Measurements from ENCODE around the gene AGPAT1.
"Not testable (repeated sequence)": the region's sequence is repeated elsewhere in the genome, so short reads cannot be mapped to it uniquely, and the experiment has no call there.

The AGPAT1 gene, protein sequence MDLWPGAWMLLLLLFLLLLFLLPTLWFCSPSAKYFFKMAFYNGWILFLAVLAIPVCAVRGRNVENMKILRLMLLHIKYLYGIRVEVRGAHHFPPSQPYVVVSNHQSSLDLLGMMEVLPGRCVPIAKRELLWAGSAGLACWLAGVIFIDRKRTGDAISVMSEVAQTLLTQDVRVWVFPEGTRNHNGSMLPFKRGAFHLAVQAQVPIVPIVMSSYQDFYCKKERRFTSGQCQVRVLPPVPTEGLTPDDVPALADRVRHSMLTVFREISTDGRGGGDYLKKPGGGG

GRCh38 chr6:32175711-32176475, at the start of gene AGPAT1:
TSS of gene AGPAT1 (minus strand) at chr6:32176084. CDS start at chr6:32171496, 4,588 bp downstream.
- DNase-seq: peak; percentile 32

DNA sequence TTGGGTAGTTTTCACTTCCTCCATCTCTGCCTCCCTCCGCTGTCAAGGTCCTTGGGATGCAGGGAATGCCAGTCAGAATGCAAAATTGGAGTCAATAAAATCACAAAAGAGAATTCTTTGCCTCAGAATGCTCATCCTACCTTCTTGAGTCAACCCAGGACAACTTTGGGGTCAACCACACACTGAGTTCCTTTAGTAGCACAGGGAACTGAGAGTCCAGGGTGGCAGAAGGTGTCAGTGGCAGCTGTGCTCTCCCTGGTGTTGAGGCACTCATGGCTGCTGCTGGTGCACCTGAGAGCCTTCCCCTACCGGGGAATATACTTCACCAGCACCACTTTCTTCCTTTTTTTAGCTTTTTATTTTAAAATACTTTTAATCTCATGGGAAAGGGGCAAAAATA, 48.8 kb upstream of the AGPAT1 start:
- DNase-seq: no peak

- no peak for DNase-seq
Observed at GRCh38 chr6:32223258-32224235, 47.7 kb upstream of the AGPAT1 start, which contains the start of gene NOTCH4. TSS of gene NOTCH4 (minus strand) at chr6:32224067. CDS start at chr6:32223928, 139 bp downstream.

DNA sequence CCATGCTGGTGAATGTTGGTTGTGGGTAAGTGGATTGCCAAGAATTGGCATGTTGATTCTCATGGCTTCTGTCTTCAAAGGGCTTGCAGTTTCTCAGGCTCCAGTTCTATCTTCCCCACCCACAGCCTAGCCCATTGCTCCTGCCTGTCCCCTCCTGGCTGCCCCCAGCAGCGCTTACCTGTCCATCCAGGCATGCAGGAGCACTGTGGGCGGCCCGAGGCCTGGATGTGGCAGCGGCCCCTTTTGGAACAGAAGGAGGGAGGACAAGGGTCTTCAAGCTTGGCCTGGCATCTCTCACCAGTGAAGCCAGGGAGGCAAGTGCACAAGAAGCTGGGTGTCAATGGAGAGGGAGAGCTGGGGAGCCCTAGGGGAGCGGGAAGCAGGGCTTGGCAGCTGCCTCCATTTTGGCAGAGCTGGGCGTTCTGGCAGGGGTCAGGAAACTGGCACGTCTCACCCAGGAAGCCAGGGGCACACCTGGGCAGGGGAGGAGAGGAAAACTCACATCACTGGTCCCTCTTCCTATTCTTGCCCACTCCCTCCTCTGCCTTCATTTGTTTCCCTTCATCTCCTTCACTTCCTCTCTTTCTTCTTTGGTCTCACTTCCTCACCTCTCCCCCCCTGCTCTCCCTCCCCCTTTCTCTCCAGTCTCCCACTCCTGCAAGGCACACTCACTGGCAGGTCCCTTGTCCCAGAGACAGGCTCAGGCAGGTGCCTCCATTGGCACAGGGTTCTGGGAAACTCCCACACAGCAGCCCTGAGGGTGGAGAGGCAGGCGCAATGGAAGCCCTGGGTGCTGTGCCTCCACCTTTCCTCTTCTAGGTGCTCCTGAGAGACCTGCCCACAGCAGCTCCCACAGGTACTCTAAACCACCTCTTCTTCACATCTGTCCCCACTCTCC, 46.7 kb upstream of the AGPAT1 start:
- no peak for DNase-seq

DNA sequence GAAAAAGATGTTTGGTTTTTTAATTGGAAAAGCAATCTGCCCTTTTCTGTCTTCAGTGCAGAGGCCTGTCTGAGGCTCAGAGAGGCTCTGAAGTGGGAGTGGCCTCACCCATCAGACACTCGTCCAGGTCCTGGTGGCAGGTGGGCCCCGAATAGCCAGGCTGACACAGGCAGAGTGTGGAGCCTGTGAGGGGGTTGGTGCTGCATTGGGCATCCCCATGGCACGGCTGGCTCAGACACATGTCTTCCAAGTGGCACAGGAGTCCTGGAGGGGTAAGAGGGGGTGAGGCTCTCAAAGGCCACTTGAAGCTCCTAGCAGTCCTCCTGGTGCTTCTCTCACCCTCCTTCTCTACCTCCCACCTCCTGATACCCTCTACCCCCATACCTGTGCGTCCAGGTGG, 44.1 kb upstream of the AGPAT1 start:
- DNase-seq: no peak

GRCh38 chr6:32218167-32218566, 42.3 kb upstream of the AGPAT1 start:
- no peak for DNase-seq

DNA sequence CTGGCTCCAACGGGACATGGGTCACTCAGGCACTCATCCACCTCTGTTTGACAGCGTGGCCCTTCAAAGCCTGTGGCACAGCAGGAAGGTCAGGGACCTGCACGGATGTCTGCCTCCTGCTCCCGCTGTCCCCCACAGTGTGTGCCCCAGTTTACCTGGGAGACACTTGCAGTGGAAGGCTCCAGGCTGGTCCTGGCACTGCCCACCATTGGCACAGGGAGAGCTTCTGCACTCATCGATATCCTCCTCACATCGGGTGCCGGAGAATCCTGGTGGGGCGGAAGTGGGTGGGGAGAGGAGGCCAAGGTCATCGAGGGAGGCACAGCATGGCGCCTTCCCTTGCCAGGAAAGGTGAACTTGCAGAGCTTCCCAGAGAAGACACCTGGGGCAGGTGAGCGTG, 41.1 kb upstream of the AGPAT1 start:
- DNase-seq: no peak

GRCh38 chr6:32216285-32216684, 40.4 kb upstream of the AGPAT1 start:
- no peak for DNase-seq

- no peak for DNase-seq
Observed at GRCh38 chr6:32215617-32216016, 39.7 kb upstream of the AGPAT1 start.

DNA sequence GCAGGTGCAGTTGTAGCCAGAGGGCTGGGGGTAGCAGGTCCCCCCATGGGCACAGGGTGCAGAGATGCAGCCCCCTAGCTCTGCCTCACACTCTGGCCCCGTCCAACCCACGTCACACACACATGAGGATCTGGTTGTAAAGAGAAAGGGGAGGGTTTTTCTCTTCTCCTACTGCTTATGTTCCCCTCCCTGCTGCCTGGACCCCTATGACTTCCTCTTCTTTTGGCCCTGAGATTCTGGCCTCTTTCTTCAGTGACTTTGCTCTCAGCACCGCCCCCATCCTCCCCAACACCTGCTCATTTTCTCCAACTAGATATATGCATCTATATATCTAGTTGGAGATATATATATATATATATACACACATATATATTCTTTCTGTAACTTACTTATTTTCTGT, 38.2 kb upstream of the AGPAT1 start:
- DNase-seq: no peak

DNA sequence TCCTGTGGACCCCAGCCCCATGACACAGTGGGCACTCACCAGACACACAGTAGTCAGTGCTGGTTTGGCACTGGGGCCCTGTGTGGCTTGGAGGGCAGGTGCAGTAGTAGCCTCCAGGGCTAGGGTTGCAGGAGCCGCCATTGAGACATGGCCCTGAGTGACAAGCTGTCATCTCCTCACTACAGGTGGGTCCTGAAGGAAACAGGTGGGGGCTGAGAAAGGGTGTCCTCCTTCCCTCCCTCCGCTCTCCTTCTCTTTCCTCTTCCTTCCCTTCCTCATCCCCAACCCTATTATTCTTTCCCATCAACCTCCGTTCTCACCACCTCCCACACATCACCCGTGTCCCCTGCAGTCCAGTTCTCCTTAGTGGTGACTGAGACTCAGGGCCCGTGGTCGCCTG, 37.8 kb upstream of the AGPAT1 start:
- DNase-seq: no peak

DNA sequence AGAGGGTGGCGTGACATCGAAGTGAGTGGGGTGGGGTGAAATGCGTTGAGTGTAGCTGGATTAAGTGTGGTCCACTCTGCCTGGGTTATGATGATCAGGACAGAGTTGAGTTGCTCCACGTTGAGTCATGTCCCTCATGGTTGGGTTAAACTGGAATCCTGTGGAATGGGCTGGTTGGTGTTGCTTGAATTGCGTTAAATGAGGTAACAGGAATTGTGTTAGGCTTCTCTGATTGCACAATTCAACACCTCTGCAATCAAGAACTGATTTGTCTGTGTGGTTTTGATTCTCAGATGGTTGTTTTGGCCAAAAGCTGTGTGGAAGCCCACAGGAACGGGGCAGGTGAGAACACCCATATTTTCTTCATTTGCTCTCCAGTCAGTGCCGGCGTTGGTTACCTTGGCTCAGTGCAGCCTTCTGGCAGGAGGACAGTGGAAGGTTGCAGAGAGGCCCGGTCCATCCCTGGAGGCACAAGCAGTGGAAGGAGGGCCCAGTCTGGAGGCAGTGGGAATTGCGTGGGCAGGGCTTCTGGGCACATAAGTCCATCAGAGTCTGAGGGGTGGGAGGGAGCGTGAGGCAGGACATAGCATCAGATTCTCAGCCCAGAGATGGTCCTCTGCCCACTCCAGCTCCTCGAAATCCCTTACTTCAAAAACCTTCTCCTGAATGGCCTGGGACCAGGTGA, 36.3 kb upstream of the AGPAT1 start:
- no peak for DNase-seq

GRCh38 chr6:32211432-32211831, 35.5 kb upstream of the AGPAT1 start:
- DNase-seq: not testable (repeated sequence)

DNA sequence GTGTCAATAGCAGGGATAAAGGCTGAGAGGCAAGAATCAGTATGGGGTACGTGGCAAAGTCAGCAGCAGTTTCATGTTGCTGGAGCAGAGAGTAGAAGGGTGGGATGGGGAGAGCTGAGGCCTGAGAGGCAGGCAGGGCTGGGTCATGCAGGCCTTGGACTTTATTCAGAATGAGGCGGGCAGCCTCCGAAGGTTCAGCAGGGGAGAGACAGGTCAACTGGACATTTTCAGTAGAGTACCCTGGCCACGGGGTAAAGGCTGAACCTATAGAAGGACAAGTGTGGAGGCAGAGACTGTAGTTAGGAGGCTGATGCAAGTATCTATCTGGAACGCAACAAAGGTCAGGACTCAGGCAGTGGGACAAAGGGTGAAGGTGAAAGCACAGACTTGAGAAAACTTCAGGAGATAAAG, 34.3 kb upstream of the AGPAT1 start:
- no peak for DNase-seq

DNA sequence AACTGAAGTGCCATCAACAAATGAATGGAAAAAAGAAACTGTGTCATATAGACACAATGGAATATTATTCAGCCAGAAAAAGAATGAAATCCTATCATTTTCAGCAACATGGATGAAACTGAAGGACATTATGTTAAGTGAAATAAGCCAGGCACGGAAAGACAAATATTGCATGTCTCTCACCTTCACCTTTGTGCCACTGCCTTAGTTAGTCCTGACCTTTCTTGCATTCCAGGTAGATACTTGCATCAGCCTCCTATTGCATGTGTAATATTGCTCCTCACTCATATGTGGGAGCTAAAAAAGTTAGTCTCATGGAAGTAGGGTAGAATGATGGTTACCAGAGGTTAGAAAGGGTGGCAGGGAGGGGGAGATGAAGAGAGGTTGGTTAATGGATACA, 33.1 kb upstream of the AGPAT1 start:
- no peak for DNase-seq

DNA sequence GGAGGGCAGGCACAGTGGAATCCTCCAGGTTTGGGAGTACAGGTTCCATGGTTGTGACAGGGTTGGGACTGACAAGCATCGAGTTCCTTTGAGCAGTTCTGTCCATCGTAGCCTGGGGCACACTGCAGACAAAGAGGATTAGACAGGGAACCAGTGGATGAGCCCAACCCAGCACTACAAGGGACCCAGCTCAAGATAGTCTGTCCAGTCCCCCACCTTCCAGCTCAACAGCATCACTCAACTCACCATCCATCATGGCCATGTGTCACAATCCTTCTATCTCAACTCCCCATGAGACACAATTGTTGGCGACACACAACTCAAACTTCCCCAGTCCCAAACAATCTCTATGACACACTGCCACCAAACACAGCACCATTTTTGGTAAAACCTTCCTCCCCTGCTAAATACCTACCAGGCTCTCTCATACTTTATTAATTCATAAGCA, 28.4 kb upstream of the AGPAT1 start:
- DNase-seq: no peak

- DNase-seq: no peak
Observed at GRCh38 chr6:32203426-32204267, 27.8 kb upstream of the AGPAT1 start.

DNA sequence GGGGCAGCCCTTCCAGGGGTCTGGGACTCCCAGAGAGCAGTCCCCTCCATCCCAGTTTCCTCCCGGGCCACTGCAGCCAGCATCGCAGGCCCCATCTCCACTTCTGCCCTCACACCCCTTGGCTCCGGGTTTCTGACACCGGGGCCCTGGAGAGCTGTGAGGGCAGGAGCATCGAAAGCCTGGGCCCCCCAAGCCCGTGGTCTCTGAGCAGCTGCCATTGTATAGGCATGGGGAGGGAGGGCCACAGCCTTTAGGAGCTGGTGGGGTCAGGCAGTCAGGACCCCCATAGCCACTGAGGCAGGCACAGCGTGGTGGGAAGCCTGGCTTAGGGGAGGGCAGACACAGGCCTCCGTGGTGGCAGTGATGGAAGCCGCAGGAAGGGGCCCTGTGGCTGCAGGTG, 26.3 kb upstream of the AGPAT1 start:
- no peak for DNase-seq

GRCh38 chr6:32200711-32201475, 25.0 kb upstream of the AGPAT1 start:
- no peak for DNase-seq

GRCh38 chr6:32198866-32199265, 23.0 kb upstream of the AGPAT1 start:
- DNase-seq: no peak

All from SIG-M5 (cell line).